Osteocyte (in vitro differentiated cells): ENCODE measurements around the gene AOPEP. TPM values are rescaled to one million over a fixed set of nuclear protein-coding genes. Genes with fewer than 3 reads are reported as not detected.
A peak's percentile ranks its signal among the peaks of the same experiment; 100 is the strongest.

Experiments
- DNase-seq: peaks from one replicate; pipeline ENCODE4 v3.0.0; 2021; ENCODE audit warnings: mixed read lengths; ENCODE audit not compliant: unreplicated experiment; ENCODE audit errors: extremely low spot score
- H3K27ac Mint-ChIP-seq: one replicate; pipeline ENCODE4 v1.8.0; 2021; ENCODE audit warnings: mild to moderate bottlenecking, mixed read lengths; ENCODE audit not compliant: unreplicated experiment
- H3K27me3 Mint-ChIP-seq: one replicate; pipeline ENCODE4 v1.8.0; 2021; ENCODE audit warnings: mixed read lengths; ENCODE audit not compliant: unreplicated experiment
- H3K36me3 Mint-ChIP-seq: one replicate; pipeline ENCODE4 v1.8.0; 2021; ENCODE audit warnings: mixed read lengths; ENCODE audit not compliant: unreplicated experiment
- H3K4me1 Mint-ChIP-seq: one replicate; pipeline ENCODE4 v1.8.0; 2021; ENCODE audit warnings: mixed read lengths; ENCODE audit not compliant: unreplicated experiment
- H3K4me3 Mint-ChIP-seq: one replicate; pipeline ENCODE4 v1.8.0; 2021; ENCODE audit warnings: mild to moderate bottlenecking, moderate library complexity, mixed read lengths; ENCODE audit not compliant: unreplicated experiment
- H3K9me3 Mint-ChIP-seq: one replicate; pipeline ENCODE4 v1.8.0; 2021; ENCODE audit warnings: mixed read lengths; ENCODE audit not compliant: unreplicated experiment
- total RNA-seq: library from RNA; stranded (reverse); gene quantifications from 2 replicates; pipeline ENCODE4 v1.2.1, GENCODE V29; 2021
- TF ChIP-seq, protein P1 (sequence below): fragments of 200-600 bp; sonication (generic); IDR thresholded peaks from 2 replicates; pipeline ENCODE4 v1.5.0; 2021; ENCODE audit warnings: antibody characterized with exemption, mild to moderate bottlenecking, moderate library complexity

The AOPEP gene
- total RNA-seq, 1 donor from 2014 or later = 108 TPM

DNA sequence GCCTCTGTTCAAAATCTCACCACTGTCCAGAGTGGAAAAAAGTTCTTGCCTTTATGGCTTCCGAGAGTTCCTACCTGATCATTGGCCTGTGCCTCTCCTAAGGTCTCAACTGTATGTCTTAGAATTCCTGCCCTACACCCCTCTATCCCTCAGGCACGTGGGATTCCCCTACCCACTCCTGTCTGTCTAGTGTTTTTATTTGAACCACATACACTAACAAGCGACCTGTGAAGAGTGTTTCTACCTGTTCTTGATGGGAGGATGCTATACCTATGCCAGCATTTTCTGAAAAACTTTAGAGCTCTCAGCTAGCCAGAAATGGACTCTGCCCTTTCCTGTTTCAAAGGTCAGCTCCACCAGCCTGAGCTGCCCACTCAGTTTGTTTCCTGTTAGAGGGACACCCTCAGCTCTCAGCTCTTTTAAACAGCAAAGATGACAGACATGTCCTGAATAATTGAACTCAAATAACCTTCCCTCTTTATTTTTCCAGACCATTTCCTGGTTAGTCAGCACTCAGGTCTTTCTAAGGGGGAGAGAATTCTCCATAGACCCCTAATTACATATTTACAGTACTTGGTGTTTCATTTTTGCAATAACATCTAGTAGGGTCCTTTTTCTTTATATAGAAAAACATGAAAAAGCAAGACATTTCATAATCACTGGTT is 214.8 kb downstream of the AOPEP start:
- peak overlapping the region; percentile 94 for H3K27ac Mint-ChIP-seq
- H3K4me1 Mint-ChIP-seq = peaks cover 65% of the 10 kb centered on the region
- peak overlapping the region; percentile 11 for H3K4me3 Mint-ChIP-seq

DNA sequence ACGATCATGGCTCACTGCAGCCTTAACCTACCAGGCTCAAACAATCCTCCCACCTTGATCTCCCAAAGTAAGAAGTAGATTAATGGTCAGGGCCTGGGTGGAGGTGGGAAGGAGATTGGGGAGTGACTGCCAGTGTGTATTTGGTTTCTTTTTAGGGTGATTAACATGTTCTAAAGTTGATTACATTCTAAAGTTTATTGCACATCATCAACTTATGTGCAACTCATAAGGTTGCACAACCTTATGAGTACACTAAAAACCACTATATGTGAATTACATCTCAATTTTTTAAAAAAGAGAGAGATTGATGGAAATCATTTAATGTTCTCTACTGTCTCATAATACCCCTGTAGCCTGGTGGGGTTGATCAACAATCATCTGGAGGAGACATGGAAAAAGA is 218.1 kb downstream of the AOPEP start:
- Mint-ChIP-seq H3K27ac (peak overlapping the region; percentile 55), H3K4me1 (peaks cover 62% of the 10 kb centered on the region), H3K27me3 (no peaks in the 10 kb centered on the region), H3K4me3 (no peak overlapping the region), H3K9me3 (no peaks in the 10 kb centered on the region), H3K36me3 (peaks cover 10% of the 10 kb centered on the region)
- TF ChIP-seq, protein P1, sequence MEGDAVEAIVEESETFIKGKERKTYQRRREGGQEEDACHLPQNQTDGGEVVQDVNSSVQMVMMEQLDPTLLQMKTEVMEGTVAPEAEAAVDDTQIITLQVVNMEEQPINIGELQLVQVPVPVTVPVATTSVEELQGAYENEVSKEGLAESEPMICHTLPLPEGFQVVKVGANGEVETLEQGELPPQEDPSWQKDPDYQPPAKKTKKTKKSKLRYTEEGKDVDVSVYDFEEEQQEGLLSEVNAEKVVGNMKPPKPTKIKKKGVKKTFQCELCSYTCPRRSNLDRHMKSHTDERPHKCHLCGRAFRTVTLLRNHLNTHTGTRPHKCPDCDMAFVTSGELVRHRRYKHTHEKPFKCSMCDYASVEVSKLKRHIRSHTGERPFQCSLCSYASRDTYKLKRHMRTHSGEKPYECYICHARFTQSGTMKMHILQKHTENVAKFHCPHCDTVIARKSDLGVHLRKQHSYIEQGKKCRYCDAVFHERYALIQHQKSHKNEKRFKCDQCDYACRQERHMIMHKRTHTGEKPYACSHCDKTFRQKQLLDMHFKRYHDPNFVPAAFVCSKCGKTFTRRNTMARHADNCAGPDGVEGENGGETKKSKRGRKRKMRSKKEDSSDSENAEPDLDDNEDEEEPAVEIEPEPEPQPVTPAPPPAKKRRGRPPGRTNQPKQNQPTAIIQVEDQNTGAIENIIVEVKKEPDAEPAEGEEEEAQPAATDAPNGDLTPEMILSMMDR = no peak
- DNase-seq = no peak

More for the DNA sequence above, 214.8 kb downstream of the AOPEP start:
- H3K36me3 Mint-ChIP-seq = peaks cover 7% of the 10 kb centered on the region
- H3K9me3 Mint-ChIP-seq = no peaks in the 10 kb centered on the region
- no peaks in the 10 kb centered on the region for H3K27me3 Mint-ChIP-seq
- TF ChIP-seq, protein P1 = no peak
- no peak for DNase-seq

DNA sequence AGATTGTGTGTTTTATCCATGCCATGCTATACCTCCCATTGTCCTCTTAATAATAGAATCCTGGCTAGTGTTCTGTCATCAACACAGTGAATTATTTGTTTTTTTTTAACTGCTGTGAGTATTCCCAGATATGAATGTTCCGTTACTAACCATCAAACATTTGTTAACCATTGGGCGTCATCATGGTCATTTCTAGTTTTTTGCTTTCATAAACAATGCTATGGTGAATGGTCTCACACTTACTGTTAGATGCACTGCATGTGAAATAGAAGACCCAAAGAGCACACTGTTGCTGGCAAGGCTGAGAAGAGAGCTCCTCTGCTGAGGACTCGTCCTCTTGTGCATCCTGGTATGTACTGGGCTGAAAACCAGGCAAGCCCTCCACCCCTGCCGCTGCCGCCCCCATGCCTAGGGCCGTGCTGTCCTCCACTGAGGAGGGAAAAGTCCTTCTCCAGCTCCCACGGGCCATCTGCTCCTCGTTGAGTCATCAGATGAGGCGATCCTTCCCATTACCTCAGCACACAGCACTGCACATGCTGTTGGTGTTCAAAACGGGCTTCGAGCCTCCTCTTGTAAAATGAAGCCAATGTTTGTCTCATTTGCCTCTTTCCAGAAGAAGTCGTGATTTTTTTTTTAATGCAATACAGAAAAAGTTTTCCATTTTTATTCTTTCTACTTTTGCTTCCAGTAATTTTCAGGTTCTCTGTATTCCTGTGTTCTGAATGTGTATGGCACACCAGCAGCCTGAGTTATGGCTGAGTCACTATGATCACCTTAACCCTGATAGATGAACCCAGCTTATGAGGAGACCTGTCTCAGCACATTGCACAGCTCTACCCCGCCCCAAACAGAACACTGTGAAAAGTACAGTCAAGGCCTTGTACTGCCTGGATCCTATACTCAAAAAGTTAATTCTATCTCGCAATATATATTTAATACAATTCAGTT is 219.0 kb downstream of the AOPEP start:
- TF ChIP-seq, protein P1 = no peak
- Mint-ChIP-seq H3K27me3 (no peaks in the 10 kb centered on the region), H3K4me3 (no peak overlapping the region), H3K27ac (peak overlapping the region; percentile 79), H3K4me1 (peaks cover 70% of the 10 kb centered on the region), H3K9me3 (no peaks in the 10 kb centered on the region), H3K36me3 (peaks cover 10% of the 10 kb centered on the region)
- no peak for DNase-seq

DNA sequence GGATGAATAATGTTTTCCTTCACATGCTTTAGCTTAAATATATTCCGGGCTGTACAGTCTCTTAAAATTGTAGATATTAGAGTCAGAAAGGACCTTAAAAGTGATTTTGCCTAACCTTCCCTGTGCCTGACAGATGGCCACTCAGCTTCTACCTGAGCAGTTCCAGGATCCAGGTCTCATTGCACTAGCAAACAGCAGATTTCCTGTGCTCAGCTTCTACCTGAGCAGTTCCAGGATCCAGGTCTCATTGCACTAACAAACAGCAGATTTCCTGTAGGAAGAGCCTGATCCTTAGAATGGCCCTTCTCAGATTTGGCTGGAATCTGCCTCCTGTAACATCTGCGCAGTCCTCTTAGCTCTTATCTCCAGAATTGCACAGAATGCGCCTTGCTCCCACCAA is 219.8 kb downstream of the AOPEP start:
- TF ChIP-seq, protein P1 = no peak
- no peak overlapping the region for H3K27ac Mint-ChIP-seq
- no peak for DNase-seq
- H3K27me3 Mint-ChIP-seq = no peaks in the 10 kb centered on the region
- peaks cover 70% of the 10 kb centered on the region for H3K4me1 Mint-ChIP-seq
- peaks cover 10% of the 10 kb centered on the region for H3K36me3 Mint-ChIP-seq
- H3K4me3 Mint-ChIP-seq = no peak overlapping the region
- no peaks in the 10 kb centered on the region for H3K9me3 Mint-ChIP-seq
